GM21825 (cell line): ENCODE data around the gene FASN.

Experiments
- ATAC-seq: cut with Tn5 transposase; IDR thresholded peaks from one replicate; pipeline ENCODE4 v1.9.1; 2021; ENCODE audit warnings: mild to moderate bottlenecking, moderate library complexity; ENCODE audit not compliant: unreplicated experiment

Gene FASN

DNA sequence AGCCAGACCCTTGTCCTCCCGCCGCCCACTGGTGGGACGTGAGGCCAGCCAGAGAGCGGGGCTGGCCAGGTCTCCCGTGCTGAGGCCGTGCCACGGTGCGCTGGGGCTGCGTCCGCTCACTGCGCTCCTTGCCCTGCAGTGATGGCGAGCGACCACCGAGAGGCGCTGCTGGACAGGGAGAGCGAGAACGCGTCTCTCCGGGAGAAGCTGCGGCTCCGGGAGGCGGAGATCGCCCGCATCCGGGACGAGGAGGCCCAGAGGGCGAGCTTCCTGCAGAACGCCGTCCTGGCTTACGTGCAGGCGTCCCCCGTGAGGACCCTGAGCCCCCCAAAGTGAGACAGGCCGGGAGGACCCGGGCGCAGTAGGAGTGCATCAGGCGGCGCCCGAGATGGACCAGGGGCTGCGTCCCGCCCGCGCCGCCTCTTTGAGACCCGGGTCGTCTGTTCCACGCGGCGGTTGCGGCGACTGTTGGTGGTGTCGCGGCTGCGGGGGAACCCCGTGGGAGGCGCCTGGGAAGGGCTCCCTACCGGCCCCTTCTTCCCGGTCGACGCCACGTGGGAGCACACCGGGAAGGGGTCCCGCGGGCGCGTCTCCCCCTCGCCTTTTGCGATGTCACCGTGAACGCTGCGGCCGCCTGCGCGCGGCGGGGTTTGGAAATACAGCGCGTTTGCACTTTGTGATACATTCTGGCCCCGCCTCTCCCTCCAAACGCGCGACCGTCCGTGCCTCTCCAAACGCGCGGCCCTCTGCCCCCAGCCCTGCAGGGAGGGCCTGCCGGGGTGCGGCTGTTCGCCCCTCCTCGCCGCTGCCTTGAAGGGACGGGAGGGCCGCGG is 67.3 kb downstream of the FASN start:
- peak; percentile 41 for ATAC-seq

- ATAC-seq: no peak
Observed at GRCh38 chr17:82029990-82030469, 68.0 kb downstream of the FASN start.

- no peak for ATAC-seq
Observed at GRCh38 chr17:82029391-82029790, 68.6 kb downstream of the FASN start.

GRCh38 chr17:82028966-82029365 is 69.1 kb downstream of the FASN start:
- ATAC-seq: no peak
